Measurements from ENCODE around the gene VSIG10. TPM values are rescaled to one million over a fixed set of nuclear protein-coding genes. Genes with fewer than 3 reads are reported as not detected.
"Not testable (repeated sequence)": the region's sequence is repeated elsewhere in the genome, so short reads cannot be mapped to it uniquely, and the experiment has no call there.

The VSIG10 gene
- total RNA-seq, 1 donor: 24.5 TPM

DNA sequence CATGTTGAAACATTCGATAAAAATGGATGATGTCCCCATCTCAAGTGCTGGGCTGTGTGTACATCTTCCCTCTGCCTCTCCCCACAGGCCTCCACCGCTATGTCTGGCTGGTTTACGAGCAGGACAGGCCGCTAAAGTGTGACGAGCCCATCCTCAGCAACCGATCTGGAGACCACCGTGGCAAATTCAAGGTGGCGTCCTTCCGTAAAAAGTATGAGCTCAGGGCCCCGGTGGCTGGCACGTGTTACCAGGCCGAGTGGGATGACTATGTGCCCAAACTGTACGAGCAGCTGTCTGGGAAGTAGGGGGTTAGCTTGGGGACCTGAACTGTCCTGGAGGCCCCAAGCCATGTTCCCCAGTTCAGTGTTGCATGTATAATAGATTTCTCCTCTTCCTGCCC lies 40.7 kb upstream of the VSIG10 start:
- no peak for DNase-seq (ENCODE audit: low read depth)
- H3K4me3 ChIP-seq (ENCODE audit: low read depth, low read length): no peak overlapping the region
- TF ChIP-seq, protein P1, sequence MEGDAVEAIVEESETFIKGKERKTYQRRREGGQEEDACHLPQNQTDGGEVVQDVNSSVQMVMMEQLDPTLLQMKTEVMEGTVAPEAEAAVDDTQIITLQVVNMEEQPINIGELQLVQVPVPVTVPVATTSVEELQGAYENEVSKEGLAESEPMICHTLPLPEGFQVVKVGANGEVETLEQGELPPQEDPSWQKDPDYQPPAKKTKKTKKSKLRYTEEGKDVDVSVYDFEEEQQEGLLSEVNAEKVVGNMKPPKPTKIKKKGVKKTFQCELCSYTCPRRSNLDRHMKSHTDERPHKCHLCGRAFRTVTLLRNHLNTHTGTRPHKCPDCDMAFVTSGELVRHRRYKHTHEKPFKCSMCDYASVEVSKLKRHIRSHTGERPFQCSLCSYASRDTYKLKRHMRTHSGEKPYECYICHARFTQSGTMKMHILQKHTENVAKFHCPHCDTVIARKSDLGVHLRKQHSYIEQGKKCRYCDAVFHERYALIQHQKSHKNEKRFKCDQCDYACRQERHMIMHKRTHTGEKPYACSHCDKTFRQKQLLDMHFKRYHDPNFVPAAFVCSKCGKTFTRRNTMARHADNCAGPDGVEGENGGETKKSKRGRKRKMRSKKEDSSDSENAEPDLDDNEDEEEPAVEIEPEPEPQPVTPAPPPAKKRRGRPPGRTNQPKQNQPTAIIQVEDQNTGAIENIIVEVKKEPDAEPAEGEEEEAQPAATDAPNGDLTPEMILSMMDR (IDR thresholded peaks at IDR 0.05; ENCODE audit: insufficient read depth, low read length): no peak

DNA sequence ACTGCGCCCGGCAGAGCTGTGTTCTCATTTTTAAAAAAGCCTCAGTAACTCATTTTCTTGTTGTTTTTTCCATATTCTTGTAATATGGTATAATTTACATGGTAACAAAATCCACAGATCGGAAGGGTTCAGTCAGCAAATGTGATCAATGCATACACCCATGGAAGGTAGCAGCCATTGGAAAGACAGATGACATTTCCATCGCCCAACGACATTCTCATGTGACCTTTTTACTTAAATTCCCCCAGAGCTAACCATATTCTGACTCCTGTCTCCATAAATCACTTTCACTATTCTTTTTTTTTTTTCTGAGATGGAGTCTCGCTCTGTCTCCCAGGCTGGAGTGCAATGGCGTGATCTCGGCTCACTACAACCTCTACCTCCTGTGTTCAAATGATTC lies 37.0 kb upstream of the VSIG10 start:
- no peak for DNase-seq (ENCODE audit: low read depth)
- TF ChIP-seq, protein P1 (IDR thresholded peaks at IDR 0.05; ENCODE audit: insufficient read depth, low read length): no peak
- no peak overlapping the region for H3K4me3 ChIP-seq (ENCODE audit: low read depth, low read length)

DNA sequence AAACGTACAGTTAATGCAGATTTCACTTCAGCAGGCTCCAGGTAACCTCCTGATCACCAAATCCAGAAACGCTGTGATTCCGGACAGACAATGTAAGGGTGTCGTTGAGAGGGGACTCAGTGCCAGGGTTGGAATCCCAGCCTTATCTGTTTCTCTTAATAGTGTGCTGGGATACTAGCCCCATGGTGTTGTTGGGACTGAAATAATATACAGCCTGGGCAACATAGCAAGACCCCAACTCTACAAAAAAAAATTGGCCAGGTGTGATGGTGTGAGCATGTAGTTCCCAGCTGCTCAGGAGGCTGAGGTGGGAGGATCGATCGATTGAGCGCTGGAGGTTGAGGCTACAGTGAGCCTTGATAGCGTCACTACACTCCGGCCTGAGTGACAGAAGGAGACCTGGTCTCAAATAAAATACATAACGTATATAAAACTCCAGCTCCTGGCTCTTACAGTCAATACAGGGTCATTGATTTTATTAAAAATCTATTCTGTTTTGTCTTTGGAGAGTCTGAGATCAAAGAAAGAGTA lies 33.4 kb upstream of the VSIG10 start:
- peak overlapping the region; percentile 88 for H3K4me3 ChIP-seq (ENCODE audit: low read depth, low read length)
- TF ChIP-seq, protein P1 (IDR thresholded peaks at IDR 0.05; ENCODE audit: insufficient read depth, low read length): no peak
- no peak for DNase-seq (ENCODE audit: low read depth)

DNA sequence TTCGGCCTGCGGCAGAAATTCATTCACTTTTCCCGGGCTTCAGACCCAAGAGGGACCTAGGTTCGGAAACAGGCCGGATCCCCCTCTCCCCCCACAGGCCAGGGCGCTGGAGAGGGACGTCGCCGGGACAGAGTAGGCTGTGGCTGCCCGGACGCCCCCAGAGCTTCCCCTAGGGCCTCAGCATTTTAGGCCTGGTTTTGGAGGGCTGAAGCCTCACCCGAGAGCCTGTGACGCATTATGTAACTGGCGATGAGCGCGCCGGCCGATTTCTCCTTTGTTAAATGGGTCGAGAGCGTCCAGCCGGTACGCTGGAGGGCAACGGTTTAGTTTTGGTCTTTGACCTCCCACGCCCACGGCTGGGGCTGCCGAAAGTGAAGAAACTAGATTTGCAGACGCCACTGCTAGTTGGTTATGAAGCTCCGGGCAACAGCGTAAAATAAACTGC lies 32.8 kb upstream of the VSIG10 start:
- peak overlapping the region; percentile 88 for H3K4me3 ChIP-seq (ENCODE audit: low read depth, low read length)
- TF ChIP-seq, protein P1 (IDR thresholded peaks at IDR 0.05; ENCODE audit: insufficient read depth, low read length): no peak
- DNase-seq (ENCODE audit: low read depth): peak; percentile 55

DNA sequence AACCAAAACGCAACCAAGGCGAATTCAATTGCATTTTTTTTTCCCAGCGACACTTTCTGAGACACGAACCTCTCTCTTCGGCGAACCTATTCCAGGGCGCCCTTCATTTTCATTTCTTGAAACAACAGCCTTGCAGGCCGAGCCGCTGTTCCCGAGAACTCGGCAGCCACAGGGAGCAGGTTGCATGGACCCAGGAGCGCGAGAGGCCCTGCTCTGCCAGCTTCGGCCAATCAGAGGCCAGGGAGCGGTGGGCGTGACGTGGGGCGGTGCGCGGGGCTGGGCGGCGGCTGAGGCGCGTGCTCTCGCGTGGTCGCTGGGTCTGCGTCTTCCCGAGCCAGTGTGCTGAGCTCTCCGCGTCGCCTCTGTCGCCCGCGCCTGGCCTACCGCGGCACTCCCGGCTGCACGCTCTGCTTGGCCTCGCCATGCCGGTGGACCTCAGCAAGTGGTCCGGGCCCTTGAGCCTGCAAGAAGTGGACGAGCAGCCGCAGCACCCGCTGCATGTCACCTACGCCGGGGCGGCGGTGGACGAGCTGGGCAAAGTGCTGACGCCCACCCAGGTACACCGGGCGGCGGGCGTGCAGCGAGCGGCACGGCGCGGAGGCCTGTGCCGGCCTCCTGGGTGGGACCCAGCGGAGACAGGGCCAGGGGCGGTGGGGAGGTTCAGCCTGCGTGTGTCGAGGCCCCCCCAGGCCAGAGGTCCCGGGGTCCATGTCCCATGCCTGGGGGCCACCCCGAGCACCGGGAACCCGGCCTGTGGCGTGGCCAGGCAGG lies 32.2 kb upstream of the VSIG10 start, which contains the start of gene PEBP1:
TSS of gene PEBP1 (plus strand) at position 337 of the 771 bp plus-strand sequence. CDS start at position 423, 86 bp downstream.
- peak within 1 kb of the TSS; percentile 88 for H3K4me3 ChIP-seq (ENCODE audit: low read depth, low read length)
- peak; percentile 87 for DNase-seq (ENCODE audit: low read depth)
- TF ChIP-seq, protein P1 (IDR thresholded peaks at IDR 0.05; ENCODE audit: insufficient read depth, low read length): no peak

DNA sequence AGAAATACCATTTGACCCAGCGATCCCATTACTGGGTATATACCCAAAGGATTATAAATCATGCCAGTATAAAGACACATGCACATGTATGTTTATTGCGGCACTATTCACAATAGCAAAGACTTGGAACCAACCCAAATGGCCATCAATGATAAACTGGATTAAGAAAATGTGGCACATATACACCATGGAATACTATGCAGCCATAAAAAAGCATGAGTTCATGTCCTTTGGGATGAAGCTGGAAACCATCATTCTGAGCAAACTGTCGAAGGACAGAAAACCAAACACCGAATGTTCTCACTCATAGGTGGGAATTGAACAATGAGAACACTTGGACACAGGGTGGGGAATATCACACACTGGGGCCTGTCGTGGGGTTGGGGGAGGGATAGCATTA lies 25.6 kb upstream of the VSIG10 start:
- H3K4me3 ChIP-seq (ENCODE audit: low read depth, low read length); DNase-seq (ENCODE audit: low read depth): not testable (repeated sequence)

DNA sequence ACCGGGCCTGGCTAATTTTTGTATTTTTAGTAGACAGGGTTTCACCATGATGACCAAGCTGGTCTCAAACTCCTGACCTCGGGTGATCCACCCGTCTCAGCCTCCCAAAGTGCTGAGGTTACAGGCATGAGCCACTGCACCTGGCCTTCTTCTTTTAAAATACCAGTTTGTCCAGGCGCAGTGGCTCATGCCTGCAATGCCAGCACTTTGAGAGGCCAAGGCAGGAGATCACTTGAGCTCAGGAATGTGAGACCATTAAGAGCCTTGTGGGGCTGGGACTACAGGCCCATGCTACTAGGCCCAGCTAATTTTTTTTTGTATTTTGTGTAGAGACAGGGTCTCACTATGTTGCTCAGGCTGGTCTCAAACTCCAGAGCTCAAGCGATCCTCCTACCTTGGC lies 24.1 kb upstream of the VSIG10 start:
- no peak overlapping the region for H3K4me3 ChIP-seq (ENCODE audit: low read depth, low read length)
- TF ChIP-seq, protein P1 (IDR thresholded peaks at IDR 0.05; ENCODE audit: insufficient read depth, low read length): no peak
- no peak for DNase-seq (ENCODE audit: low read depth)

Data from fibroblast of the aortic adventitia (primary cell).